ENCODE results near the gene SPATA19.

Gene SPATA19

GRCh38 chr11:133809569-133810491 is 35.5 kb downstream of the SPATA19 start:
- H3K27ac ChIP-seq, result no peak overlapping the region
- TF ChIP-seq ZFX (IDR thresholded peaks at IDR 0.05; ENCODE audit: borderline replicate concordance) (no peak), CTCF (IDR thresholded peaks at IDR 0.05) (no peak)

- no peak overlapping the region for H3K27ac ChIP-seq
- no peak for TF ChIP-seq CTCF (IDR thresholded peaks at IDR 0.05)
- TF ChIP-seq ZFX (IDR thresholded peaks at IDR 0.05; ENCODE audit: borderline replicate concordance), result no peak
Observed at GRCh38 chr11:133808393-133809140, 36.7 kb downstream of the SPATA19 start.

GRCh38 chr11:133803026-133803425 is 42.3 kb downstream of the SPATA19 start:
- TF ChIP-seq ZFX (IDR thresholded peaks at IDR 0.05; ENCODE audit: borderline replicate concordance), result no peak
- TF ChIP-seq CTCF (IDR thresholded peaks at IDR 0.05), result no peak
- H3K27ac ChIP-seq, result no peak overlapping the region

- TF ChIP-seq CTCF (IDR thresholded peaks at IDR 0.05) (no peak), ZFX (IDR thresholded peaks at IDR 0.05; ENCODE audit: borderline replicate concordance) (no peak)
- H3K27ac ChIP-seq, result no peak overlapping the region
Observed at GRCh38 chr11:133801356-133801755, 44.0 kb downstream of the SPATA19 start.

GRCh38 chr11:133800666-133801065 is 44.6 kb downstream of the SPATA19 start:
- no peak overlapping the region for H3K27ac ChIP-seq
- no peak for TF ChIP-seq CTCF (IDR thresholded peaks at IDR 0.05)
- no peak for TF ChIP-seq ZFX (IDR thresholded peaks at IDR 0.05; ENCODE audit: borderline replicate concordance)

- no peak overlapping the region for H3K27ac ChIP-seq
- no peak for TF ChIP-seq CTCF (IDR thresholded peaks at IDR 0.05)
Observed at GRCh38 chr11:133797554-133797953, 47.8 kb downstream of the SPATA19 start.
